Stimulated activated CD8-positive, alpha-beta memory T cell treated with anti-CD3 and anti-CD28 coated beads, Interleukin-2, amount 100 ng/mL, for 48 hours (primary cell): ENCODE results near the gene ATP9A.

Experiments used
- DNase-seq, 2 donors: peaks; one replicate each; pipeline ENCODE4 v3.0.0-alpha.2; 2020; ENCODE audit warnings: low read depth in 2 of 2

ATP9A gene

GRCh38 chr20:51627586-51627985, 140.6 kb downstream of the ATP9A start:
- DNase-seq: no peak

DNA sequence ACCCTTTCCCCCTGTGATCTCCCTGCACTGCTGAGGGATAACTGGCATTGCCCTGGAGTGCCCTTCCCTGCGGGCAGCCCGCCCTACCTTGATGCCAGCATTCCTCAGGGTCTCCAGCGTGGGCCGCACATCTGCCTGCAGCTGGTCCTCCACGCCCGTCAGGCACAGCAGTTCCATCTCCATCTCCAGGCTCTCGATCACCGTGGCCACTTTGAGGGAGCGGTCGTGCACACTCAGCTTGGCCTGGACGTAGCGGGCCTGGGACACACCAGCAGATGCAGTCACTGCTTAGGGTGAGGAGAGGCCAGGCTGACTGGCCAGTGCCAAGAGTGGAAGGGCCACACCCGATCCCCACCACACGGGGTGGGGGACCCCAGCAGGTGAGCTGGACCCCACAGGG, 143.1 kb downstream of the ATP9A start:
- DNase-seq: no peak

GRCh38 chr20:51624157-51624731, 143.9 kb downstream of the ATP9A start:
- peak; percentile 49 to 59 for DNase-seq

- DNase-seq: no peak
These were observed 144.9 kb downstream of the ATP9A start for GRCh38 chr20:51623255-51623654.

- no peak for DNase-seq
These were observed 146.0 kb downstream of the ATP9A start for GRCh38 chr20:51622004-51622874.

- DNase-seq: no peak
These were observed 147.8 kb downstream of the ATP9A start for GRCh38 chr20:51620432-51620831.

DNA sequence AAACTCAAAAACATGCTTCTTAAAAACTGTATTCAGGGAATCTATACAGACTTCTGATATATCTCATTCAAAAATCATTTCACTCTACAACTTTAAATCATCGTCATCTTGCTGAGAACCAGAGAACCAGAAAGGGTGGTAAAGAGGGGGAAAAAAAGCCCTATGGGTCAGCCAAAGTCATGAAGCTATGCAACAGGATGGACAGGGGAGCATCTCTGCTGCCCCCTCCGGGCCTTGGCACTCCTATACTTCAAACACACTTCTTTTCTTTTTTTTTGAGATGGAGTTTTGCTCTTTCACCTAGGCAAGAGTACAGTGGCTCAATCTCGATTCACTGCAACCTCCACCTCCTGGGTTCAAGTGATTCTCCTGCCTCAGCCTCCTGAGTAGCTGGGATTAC, 152.1 kb downstream of the ATP9A start:
- no peak for DNase-seq

GRCh38 chr20:51614687-51615086, 153.5 kb downstream of the ATP9A start:
- no peak for DNase-seq

DNA sequence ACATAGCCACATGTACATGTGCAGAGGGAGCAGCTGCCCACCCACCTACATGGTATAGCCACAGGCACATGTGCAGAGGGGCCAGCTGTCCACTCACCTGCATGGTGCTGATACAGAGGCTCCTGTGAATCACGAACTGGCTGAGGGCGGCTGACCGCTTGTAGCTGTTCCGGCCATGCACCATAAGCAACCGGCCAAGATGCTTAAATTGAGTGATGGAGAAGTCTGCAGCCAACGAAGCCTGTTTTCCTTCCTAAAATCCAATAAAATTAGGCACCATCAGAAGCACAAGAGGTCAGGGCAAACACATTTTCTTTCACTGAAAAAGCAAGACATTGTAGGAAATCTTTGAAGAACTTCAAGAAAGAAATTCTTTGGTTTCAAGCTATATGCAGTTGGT, 154.6 kb downstream of the ATP9A start:
- no peak for DNase-seq

DNA sequence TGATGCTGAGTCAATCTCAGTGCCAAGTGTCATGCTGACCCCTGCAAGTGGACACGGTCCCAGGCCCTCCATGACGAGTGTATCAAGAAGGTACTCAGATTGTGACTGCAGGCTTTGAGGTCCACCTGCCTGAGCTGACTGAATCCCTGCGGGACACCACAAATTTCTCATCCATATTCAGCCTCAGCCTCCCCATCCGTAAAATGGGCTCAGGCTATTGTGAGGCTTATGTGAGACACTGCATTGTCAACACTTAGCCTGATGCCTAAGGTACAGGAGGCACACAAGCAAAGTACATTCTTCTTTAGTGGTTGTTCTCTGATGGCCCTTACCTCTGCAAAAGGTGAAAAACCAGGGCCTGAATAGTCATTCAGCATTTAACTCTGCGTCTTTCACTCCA, 155.3 kb downstream of the ATP9A start:
- no peak for DNase-seq

DNA sequence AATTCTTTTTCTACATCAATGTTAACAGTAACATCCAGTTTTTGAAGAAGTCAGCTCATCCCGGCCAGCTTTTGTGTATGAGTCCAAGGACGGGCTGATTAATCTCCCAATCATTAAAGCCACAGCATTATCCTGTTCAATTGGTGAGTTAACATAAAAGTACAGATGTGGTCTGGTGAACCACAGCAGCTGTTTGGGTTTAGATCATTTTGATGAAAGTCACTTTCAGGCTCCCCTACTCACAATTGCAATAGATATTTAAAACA, 156.6 kb downstream of the ATP9A start:
- DNase-seq: no peak

- DNase-seq: no peak
These were observed 157.2 kb downstream of the ATP9A start for GRCh38 chr20:51610761-51611624.

DNA sequence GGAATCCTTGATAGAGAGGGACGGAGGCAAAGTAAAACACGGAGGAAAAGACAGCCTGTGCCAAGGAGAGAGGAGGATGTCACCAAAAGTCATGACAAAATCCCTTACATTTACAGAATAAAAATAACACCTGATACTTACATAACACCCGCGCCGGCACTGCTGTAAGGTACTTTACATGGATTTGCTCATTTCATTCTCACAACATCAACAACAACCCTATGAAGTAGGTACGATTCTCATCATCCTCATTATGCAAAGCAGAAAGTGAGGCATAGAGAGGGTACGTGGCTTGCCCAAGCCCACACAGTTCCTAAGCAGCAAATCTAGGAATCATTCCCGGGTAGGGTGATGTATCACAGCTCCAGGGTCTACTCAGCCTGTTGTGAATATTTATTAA, 158.1 kb downstream of the ATP9A start:
- no peak for DNase-seq

GRCh38 chr20:51609251-51609650, 158.9 kb downstream of the ATP9A start:
- no peak for DNase-seq

GRCh38 chr20:51608061-51608460, 160.1 kb downstream of the ATP9A start:
- DNase-seq: no peak

DNA sequence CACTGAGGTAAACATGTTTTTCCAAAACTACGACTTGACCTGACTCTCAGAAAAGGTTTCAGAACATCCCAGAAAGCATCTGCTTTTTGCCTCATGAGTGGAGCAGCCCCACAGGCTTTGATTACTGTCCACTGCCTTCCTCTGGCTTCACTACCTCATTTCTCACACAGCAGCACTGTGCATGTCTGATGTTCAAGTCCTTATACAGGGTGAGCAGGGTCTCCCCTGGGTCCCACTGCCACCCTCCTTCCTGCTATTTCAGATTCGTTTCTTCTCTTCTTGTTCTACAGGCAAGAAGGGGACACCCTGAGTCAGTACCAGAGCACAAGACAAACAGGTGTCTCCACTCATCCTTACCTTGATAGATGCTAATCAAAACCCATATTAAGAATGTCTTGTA, 161.0 kb downstream of the ATP9A start:
- DNase-seq: no peak

DNA sequence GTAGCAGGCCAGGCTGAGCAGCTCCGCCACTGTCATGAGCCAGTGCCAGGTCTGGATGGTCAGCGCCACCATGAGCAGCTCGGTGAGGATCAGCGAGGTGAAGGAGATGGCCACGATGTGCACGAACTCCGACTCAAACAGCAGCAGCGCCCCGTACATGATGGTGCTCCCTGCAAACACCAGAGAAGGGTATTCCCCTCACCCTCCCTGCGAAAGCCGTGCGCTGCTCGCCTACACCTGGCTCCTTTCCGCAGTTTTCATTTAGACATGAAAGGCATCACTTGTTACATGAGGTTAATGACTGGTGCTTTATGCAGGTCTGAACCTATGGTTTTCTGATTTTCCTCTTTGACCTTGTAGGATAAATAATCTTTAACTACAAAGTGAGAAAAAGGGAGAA, 163.3 kb downstream of the ATP9A start:
- no peak for DNase-seq

GRCh38 chr20:51602131-51602530, 166.1 kb downstream of the ATP9A start:
- DNase-seq: no peak

- DNase-seq: no peak
These were observed 167.2 kb downstream of the ATP9A start for GRCh38 chr20:51600950-51601349.

- no peak for DNase-seq
These were observed 168.2 kb downstream of the ATP9A start for GRCh38 chr20:51600016-51600420.

- DNase-seq: no peak
These were observed 169.6 kb downstream of the ATP9A start for GRCh38 chr20:51598556-51598955.

DNA sequence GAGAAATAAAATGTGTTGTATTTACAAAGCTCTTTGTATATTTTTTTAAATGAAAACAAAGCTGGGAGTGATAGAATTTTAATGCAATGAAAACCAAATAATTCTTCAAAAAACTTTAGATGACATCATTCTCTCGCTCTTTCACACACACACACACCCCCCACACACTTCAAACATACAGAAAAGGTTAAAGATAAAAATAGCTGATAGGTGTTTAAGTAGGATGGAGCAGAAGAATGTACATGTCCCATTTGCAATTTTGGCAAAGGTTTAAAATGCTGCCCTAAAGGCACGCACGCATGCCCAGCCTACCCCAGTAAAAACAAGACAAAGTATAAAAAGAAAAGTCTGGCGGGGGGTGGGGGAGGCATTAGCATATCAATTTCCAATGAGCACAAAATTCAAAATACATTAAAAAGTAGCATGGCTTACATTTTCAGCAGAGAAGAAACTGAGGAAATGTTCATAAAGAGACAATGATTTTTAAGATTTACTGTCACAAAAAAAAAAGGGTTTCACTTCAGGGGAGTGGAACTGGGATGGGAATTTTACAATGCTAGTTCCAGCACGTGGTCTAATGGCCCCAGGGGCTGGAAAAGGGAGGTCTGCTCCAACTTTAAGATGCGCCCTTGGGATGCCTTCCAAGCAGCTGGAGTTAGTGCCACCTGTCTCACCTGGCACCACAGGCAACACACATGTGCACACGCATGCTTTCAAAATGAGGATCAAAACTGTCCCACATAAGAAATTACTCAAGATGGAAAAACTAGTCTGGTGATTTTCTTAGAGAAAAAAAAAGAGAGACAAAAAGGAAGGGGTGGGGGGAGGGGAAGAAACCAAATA, 170.6 kb downstream of the ATP9A start:
- no peak for DNase-seq
